H1 (cell line): ENCODE results near the gene CSAD. TPM values are rescaled to one million over a fixed set of nuclear protein-coding genes. Genes with fewer than 3 reads are reported as not detected.

ENCODE experiments used
- CTCF ChIP-seq, 3 experiments: IDR thresholded peaks; 1 replicate in 2 of 3; 2 replicates in 1 of 3; pipeline versions ENCODE4 v1.5.1 to v1.6.1; 2011; ENCODE audit warnings: low read length in 3 of 3, mild to moderate bottlenecking in 3 of 3, inconsistent platforms in 2 of 3, low read depth in 1 of 3, moderate library complexity in 1 of 3; ENCODE audit not compliant: insufficient read depth in 1 of 3; ENCODE audit errors: control extremely low read depth in 1 of 3
- polyA plus RNA-seq, 7 experiments: library from polyadenylated mRNA; depleted of rRNA in 3 of 7; stranded (reverse) in 5 of 7; unstranded in 2 of 7; fragments of >200 nt in 5 of 7; fragments of 200-250 nt in 2 of 7; gene quantifications; 1 replicate in 5 of 7; 2 replicates in 1 of 7; 4 replicates in 1 of 7; pipeline versions ENCODE4 v1.2.1 to v1.2.3, GENCODE V29; 2011 to 2013; ENCODE audit warnings: missing spikeins in 2 of 7, mixed read lengths in 2 of 7
- total RNA-seq: library from RNA; stranded (reverse); fragmentation: NEBNext Ultra II Directional; extraction: Animal tissue kit (Norgen Biotek cat#: 25700); gene quantifications from 2 replicates; pipeline ENCODE4 v1.2.1, GENCODE V29; 2021

Gene CSAD
- total and polyA plus RNA-seq, 2 of the 8 experiments (the other 6 are each of a cell fraction or from before 2014, with no cell fraction given): 8.8 to 11.3 TPM

DNA sequence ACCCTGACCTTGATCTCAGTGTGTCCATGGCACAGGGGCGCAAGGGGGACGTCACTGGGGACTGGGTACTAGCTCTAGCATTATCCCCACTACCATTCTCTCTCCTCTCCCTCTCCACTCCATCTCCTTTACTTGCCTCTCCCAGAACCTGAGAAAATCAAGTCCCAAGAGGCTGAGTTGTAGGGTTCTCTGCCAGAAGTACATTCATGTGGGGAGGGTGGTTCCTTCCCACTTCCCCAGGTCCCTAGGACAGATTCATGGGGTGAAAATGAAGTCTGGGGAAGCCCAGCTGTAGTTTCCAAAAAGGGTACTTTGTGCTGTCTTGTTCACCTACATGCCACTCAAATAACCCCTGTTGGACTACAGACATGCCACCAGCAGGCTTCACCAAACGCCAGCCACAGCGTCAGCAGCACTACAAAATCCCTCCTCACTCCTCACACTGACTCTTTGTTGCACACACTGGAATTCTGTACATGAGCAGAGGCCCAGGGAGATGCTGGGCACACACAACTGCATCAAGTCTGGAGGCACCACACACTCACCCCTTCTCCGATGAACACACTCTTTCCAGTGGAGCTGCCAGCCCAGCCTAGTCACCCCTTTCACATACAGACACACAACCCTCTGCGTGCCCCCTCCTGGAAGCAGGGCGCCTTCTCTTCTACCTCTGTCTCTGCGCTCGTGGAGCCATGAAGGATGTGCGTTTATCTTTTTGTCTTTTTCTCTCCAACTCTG is 44.3 kb upstream of the CSAD start (continued):
- no peak for TF ChIP-seq CTCF (IDR thresholded peaks at IDR 0.05; ENCODE audit: control extremely low read depth in 1 of 3, insufficient read depth in 1 of 3, low read depth in 1 of 3, low read length in 3 of 3)
